H1 (cell line): ENCODE measurements around the gene BMF. TPM values are rescaled to one million over a fixed set of nuclear protein-coding genes. Genes with fewer than 3 reads are reported as not detected.

Source experiments
- polyA plus RNA-seq, 7 experiments: library from polyadenylated mRNA; depleted of rRNA in 3 of 7; stranded (reverse) in 5 of 7; unstranded in 2 of 7; fragments of >200 nt in 5 of 7; fragments of 200-250 nt in 2 of 7; gene quantifications; 1 replicate in 5 of 7; 2 replicates in 1 of 7; 4 replicates in 1 of 7; pipeline versions ENCODE4 v1.2.1 to v1.2.3, GENCODE V29; 2011 to 2013; ENCODE audit warnings: missing spikeins in 2 of 7, mixed read lengths in 2 of 7
- total RNA-seq: library from RNA; stranded (reverse); fragmentation: NEBNext Ultra II Directional; extraction: Animal tissue kit (Norgen Biotek cat#: 25700); gene quantifications from 2 replicates; pipeline ENCODE4 v1.2.1, GENCODE V29; 2021
- TF ChIP-seq, protein P1 (sequence below): IDR thresholded peaks from 2 replicates; pipeline ENCODE4 v1.6.1; 2012; ENCODE audit warnings: low read length, inconsistent platforms
- TF ChIP-seq, protein P2 (sequence below): IDR thresholded peaks from 2 replicates; pipeline ENCODE4 v1.6.1; 2012; ENCODE audit warnings: inconsistent platforms

BMF gene
- total and polyA plus RNA-seq, 2 of the 8 experiments (the other 6 are each of a cell fraction or from before 2014, with no cell fraction given) = 21.2 to 24.2 TPM

GRCh38 chr15:40090774-40091455, 17.8 kb downstream of the BMF start (continued):
- TF ChIP-seq, protein P1, sequence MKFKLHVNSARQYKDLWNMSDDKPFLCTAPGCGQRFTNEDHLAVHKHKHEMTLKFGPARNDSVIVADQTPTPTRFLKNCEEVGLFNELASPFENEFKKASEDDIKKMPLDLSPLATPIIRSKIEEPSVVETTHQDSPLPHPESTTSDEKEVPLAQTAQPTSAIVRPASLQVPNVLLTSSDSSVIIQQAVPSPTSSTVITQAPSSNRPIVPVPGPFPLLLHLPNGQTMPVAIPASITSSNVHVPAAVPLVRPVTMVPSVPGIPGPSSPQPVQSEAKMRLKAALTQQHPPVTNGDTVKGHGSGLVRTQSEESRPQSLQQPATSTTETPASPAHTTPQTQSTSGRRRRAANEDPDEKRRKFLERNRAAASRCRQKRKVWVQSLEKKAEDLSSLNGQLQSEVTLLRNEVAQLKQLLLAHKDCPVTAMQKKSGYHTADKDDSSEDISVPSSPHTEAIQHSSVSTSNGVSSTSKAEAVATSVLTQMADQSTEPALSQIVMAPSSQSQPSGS = no peak
- TF ChIP-seq, protein P2, sequence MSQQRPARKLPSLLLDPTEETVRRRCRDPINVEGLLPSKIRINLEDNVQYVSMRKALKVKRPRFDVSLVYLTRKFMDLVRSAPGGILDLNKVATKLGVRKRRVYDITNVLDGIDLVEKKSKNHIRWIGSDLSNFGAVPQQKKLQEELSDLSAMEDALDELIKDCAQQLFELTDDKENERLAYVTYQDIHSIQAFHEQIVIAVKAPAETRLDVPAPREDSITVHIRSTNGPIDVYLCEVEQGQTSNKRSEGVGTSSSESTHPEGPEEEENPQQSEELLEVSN = no peak
- TF ChIP-seq, all 59 proteins: peak for 0
